NCI-H187 (cell line): ENCODE measurements around the gene NTRK1.

Experiments used
- DNase-seq, 2 experiments: peaks; one replicate each; lab custom pipeline; 2025; lab: John Stamatoyannopoulos, UW

NTRK1 gene

GRCh38 chr1:156857532-156857931 lies 3.1 kb upstream of the NTRK1 start:
- no peak for DNase-seq

- DNase-seq: no peak
These were observed 2.1 kb upstream of the NTRK1 start for GRCh38 chr1:156858555-156858956.

- DNase-seq: no peak
These were observed 1.6 kb upstream of the NTRK1 start, which contains the start of gene INSRR for GRCh38 chr1:156858959-156859522. Gene INSRR (minus strand): TSS chr1:156859117. CDS start chr1:156858621, 496 bp downstream.

GRCh38 chr1:156859523-156860112 lies 1.0 kb upstream of the NTRK1 start:
- DNase-seq: no peak

- peak; percentile 44 to 48 for DNase-seq
These were observed 495 bp upstream of the NTRK1 start for GRCh38 chr1:156860113-156860627.

DNA sequence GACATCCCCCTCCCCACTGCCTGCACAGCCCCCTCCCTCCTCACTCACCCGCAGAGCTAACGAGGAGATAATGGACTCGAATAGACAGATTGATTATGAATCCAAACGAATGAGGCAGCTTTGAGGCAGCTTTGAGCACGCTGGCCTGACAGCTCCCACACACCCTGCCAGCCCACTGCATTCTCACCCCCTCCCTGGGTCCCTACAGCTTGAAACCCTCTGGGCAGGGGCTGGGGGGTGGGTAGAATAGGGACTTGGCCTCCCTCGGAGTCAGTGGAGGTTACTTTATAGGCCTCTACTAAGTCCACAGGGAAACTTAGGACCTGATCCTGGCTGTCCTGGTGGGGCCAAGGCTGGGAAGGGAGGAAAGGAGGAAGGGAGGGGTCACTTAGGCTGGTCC lies 1.9 kb downstream of the NTRK1 start:
- no peak for DNase-seq

- DNase-seq: no peak
These were observed 2.4 kb downstream of the NTRK1 start for GRCh38 chr1:156862997-156863599.

- DNase-seq: no peak
These were observed 3.0 kb downstream of the NTRK1 start for GRCh38 chr1:156863631-156864030.

- no peak for DNase-seq
These were observed 4.1 kb downstream of the NTRK1 start for GRCh38 chr1:156864796-156865195.

DNA sequence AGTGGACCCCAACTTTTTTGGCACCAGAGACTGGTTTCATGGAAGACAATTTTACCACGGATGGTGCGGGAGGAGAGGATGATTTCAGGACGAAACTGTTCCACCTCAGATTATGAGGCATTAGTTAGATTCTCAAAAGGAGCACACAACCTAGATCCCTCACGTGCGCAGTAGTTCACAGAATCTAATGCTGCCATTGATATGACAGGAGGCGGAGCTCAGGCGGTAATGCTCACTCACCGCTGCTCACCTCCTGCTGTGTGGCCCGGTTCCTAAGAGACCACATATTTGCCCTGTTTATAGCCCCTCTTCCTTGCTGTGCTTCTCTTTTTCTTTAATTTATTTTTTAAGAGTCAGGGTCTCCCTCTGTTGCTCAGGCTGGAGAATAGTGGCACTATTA lies 4.6 kb downstream of the NTRK1 start:
- DNase-seq: no peak

DNA sequence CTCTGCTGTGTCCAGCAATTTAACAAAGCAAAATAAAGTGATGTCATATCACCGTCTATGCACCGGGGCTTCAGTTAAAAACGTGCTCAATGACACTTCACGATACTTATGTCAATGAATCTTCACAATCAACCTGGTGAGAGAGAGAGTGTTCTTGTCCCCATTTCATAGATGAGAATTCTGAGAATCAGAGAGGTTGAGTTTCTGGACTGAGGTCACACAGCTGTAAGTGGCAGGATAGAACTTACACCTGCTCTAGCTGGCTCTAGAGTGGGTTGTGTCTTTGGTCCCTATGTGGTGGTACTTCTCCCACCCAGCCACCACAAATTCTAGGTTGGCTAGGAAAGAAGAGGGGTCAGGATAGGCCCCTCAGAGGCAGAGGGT lies 5.2 kb downstream of the NTRK1 start:
- DNase-seq: no peak

- DNase-seq: no peak
These were observed 5.7 kb downstream of the NTRK1 start for GRCh38 chr1:156866249-156866909.

GRCh38 chr1:156868341-156868740 lies 7.7 kb downstream of the NTRK1 start:
- no peak for DNase-seq

DNA sequence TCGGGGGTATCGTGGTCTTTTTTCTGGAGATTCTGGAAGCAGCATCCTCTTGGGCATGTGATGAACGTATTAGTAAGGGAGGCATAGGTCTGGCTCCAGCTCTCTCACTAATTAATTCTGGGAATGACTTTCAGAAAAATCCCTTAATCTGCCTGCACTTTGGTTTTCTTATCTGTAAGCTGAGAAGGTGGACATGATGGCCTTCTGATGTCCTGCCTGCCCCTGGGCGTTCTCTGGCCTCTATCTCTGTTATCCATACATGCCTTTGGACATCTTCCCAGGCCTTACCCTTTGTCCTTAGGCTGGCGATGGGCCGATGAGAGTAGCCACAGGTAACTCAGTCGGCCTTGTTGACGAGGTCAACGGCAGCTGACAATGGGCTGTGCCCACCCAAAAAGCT lies 8.8 kb downstream of the NTRK1 start:
- DNase-seq: no peak

GRCh38 chr1:156873659-156874058 lies 13.0 kb downstream of the NTRK1 start:
- DNase-seq: no peak

GRCh38 chr1:156874142-156874541 lies 13.5 kb downstream of the NTRK1 start:
- DNase-seq: no peak

DNA sequence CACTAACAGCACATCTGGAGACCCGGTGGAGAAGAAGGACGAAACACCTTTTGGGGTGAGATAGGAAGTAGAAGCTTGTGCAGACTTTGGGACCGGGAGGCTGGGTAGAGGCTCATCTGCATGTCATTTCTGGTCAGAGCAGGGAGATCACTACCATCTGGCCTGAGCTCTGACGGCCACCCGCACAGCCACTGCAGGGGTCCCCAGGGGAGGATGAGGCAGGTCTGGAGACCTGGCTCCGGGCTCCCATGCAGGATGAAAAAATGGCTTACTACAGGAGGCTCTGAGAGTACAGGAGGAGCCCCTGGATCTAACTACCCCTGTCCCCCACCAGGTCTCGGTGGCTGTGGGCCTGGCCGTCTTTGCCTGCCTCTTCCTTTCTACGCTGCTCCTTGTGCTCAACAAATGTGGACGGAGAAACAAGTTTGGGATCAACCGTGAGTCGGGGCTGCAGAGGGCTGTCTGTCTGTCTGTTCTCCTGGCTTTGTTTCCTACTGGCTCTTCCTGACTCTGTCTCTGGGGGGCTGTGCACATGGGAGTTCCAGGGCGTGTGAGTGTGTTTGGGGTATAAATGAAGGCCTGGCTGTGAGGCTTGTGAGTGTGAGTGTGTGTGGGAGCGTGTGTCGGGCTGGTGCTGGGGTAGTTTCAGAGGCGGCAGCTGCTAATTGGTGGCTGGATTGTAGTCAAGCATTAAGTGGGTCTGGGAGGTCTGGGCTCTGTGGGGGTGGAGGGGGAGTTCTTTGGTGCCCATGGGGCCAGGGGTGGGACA lies 14.1 kb downstream of the NTRK1 start:
- no peak for DNase-seq

- DNase-seq: no peak
These were observed 14.6 kb downstream of the NTRK1 start for GRCh38 chr1:156875341-156875615.

- DNase-seq: no peak
These were observed 15.6 kb downstream of the NTRK1 start for GRCh38 chr1:156876281-156876680.

- DNase-seq: no peak
These were observed 16.9 kb downstream of the NTRK1 start for GRCh38 chr1:156877433-156878170.

DNA sequence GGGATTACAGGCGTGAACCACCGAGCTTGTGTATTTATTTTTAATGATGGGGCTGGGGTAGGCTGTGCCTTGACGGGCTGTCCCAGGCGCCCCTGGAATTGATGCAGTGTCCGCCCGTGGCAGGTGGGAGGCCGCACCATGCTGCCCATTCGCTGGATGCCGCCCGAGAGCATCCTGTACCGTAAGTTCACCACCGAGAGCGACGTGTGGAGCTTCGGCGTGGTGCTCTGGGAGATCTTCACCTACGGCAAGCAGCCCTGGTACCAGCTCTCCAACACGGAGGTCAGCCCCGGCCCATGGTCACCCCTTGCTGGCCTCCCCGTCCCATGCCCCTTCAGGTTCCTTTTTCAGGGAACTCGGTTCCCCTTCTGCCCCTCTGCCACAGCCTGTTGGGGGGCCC lies 19.2 kb downstream of the NTRK1 start:
- DNase-seq: no peak

DNA sequence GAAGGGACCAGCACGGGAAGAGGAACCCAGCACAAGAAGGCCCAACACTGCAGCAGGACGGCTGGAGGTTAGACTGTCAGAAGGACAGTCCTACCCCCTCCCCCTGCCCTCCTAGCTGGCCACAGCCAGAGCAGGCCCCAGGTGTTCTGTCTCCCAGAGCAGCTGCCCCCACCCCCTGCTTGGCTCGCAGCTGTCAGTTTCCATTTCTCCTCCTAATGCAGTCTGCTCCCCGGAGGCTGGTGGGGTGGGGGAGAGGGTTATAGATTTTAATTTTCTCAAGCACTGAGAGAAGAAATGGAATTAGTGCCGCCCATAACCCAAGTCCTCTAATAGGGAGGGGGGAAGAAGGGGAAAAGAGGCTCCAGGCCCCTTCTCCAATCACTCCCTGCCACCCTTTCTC lies 19.8 kb downstream of the NTRK1 start:
- DNase-seq: no peak
